GM10847 (cell line): ENCODE data around the gene FKBP9.

Source experiments
- POLR2A ChIP-seq: IDR thresholded peaks from 2 replicates; pipeline ENCODE4 v1.6.1; 2011; ENCODE audit not compliant: insufficient read length; ENCODE audit errors: extremely low read depth

Gene FKBP9

GRCh38 chr7:32942415-32943251, 14.6 kb upstream of the FKBP9 start:
- TF ChIP-seq POLR2A = no peak

DNA sequence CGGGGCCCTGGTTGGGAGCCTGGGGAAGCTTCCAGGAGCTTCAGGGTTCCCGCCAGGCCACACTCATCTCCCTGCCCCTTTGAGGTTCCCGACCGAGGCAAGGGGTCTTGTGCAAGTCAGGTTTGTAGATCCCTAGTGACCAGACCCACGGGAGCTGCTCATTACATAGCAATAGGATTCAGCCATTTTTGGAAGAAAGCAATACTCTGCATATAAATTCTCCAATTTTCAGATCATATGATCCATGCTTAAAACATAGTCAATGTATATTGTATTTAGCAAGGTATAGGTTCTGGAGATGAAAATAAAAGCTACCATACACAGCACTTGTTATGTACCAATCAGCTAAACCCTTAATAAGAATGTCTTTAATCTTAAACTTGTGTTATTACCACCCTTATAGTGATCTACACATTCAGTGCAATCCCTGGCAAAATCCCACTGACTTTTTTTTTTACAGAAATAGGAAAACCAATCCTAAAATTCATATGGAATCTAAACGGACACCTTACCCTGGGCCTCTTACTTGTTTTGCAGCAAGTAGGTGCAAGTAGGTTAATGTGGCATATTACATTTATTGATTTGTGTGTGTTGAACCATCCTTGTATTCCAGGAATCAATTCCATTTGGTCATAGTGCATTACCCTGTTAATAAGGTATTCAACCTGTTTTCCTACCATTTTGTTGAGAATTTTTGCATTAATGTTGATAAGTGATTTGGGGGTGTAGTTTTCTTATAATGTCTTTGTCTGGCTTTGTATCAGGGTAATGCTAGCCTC, 13.8 kb upstream of the FKBP9 start:
- no peak for TF ChIP-seq POLR2A

DNA sequence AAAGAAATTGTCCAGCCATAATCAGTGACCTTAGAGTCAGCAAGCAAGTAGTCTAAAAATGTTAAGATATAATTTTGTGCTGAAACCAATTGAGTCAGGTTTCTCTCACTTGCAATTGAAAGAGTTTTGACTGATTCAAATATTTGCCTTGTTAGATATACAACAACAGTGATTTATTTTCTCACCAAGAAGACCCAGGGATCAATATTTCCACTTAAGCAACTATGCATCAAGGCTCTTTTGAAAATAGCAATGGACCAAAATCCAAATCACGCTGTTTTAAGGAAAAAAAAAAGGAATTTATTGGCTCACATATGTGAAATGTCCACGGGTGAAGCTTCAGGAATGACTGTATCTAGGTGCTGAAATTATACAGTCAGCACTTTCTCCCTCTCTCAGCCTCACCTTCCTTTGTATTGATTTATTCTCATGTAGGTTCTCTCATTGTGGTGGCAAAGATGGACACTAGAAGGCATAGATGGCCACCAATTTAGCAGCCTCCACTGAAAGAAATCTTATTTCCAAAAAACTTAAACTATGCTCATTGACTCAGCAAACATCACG, 9.7 kb upstream of the FKBP9 start:
- no peak for TF ChIP-seq POLR2A

- no peak for TF ChIP-seq POLR2A
Measured at GRCh38 chr7:32948202-32948601, 9.0 kb upstream of the FKBP9 start.

GRCh38 chr7:32952876-32953275, 4.4 kb upstream of the FKBP9 start:
- TF ChIP-seq POLR2A = no peak

GRCh38 chr7:32958046-32959025, 1.1 kb downstream of the FKBP9 start:
- TF ChIP-seq POLR2A = no peak

DNA sequence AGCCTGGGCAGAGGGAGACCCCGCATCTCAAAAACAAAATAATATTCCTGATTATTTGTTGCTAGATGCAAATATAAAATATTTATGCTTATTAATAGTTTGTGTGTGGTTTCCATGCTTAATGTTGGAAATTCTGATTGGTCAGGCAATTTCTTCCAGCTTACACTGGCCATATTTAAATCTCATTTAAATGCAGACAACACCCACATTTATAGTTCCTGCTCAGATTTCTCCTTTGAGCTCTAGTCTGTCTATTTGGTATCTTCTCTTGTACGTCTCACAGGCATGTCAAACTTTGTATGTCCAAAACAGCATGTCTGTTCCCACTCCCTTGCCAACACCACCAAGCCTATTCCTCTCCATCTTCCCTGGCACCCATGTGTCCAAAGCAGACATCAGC, 52.5 kb downstream of the FKBP9 start:
- TF ChIP-seq POLR2A = no peak

DNA sequence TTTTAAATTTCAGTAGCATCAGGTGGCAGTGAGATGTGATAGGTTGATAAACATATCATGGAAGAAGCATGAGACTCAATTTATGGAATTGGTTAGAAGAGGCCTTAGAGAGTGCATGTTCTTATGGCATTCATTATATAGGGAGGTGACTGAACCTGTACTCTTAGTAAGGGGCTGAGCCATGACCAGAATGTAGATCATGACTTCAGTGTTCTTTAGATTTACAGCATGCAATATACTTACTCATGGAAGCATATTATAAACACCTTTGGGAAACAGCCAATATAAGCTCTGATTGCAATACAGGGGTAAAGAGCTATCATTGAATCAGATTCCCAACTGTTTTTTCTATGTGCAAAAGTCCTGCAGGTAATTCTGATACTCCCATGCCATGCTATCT, 55.1 kb downstream of the FKBP9 start:
- TF ChIP-seq POLR2A = no peak

DNA sequence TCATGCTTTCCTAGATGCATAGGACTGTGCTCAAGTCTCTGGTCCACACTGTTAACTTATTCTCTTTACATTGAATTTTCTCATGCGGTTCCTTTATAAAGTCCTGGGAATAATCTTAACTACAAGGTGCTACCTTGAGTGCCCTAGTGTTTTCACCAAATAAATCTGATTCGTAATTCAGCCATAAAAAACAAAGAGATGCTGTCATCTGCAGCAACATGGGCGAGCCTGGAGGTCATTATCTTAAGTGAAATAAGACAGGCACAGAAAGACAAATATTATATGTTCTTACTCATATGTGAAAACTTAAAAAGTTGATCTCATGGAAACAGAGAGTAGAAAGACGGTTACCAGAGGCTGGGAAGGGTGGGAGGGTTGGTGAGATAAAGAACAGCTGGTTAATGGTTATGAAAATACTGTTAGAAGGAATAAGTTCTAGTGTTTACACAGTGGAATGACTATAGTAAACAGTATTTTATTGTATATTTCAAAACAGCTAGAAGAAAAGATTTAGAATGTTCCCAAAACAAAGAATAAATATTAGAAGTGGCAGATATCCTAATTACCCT, 67.0 kb downstream of the FKBP9 start:
- TF ChIP-seq POLR2A = no peak

DNA sequence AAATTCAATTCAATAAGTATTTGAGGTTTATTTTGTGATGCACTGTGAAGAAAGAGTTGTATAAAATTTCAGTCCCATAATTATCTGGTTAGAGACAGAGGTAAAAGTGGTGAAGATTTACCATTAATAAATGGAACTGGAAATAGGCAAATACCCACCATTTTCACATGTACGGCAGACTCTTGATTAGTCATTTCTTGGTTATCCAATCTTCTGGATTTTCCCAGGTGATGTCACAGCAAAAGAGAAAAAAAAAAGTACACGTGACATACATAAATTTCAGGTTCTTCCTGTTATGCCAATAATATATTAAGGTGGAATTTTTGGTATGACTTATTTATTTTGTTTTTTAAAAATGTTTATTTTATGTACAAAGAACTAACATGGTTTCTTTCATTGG, 78.5 kb downstream of the FKBP9 start:
- no peak for TF ChIP-seq POLR2A

- no peak for TF ChIP-seq POLR2A
Measured at GRCh38 chr7:33038639-33039038, 81.4 kb downstream of the FKBP9 start.

- no peak for TF ChIP-seq POLR2A
Measured at GRCh38 chr7:33039257-33039902, 82.1 kb downstream of the FKBP9 start.

DNA sequence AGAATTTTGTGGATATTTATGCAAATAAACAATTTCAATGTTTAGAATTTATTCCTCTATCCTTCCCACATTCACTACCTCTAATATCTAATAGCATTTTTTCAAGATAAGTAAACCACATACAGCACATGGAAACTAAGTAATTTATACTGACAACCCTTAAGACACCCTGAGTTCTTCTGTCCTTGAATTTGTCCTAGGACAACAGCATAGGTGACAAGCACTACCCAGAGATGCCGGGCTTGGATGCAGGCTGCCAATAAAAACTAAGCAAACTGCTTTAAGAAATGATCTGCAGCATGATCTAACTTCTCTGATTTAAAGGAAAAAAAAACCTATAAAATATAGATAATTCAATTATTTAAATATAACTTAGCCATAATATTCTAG, 82.7 kb downstream of the FKBP9 start:
- TF ChIP-seq POLR2A = no peak
